Epithelial cell of prostate (primary cell): ENCODE results near the gene GREB1L.
"Not testable (repeated sequence)": the region's sequence is repeated elsewhere in the genome, so short reads cannot be mapped to it uniquely, and the experiment has no call there.

Source experiments
- DNase-seq: peaks from one replicate; pipeline ENCODE4 v3.0.0-alpha.2; 2011; ENCODE audit warnings: low read depth, low spot score
- H3K27ac ChIP-seq: fragments of 450-650 bp; 2 replicates; pipeline ENCODE4 v1.5.1; 2017; ENCODE audit warnings: mild to moderate bottlenecking

The GREB1L gene

DNA sequence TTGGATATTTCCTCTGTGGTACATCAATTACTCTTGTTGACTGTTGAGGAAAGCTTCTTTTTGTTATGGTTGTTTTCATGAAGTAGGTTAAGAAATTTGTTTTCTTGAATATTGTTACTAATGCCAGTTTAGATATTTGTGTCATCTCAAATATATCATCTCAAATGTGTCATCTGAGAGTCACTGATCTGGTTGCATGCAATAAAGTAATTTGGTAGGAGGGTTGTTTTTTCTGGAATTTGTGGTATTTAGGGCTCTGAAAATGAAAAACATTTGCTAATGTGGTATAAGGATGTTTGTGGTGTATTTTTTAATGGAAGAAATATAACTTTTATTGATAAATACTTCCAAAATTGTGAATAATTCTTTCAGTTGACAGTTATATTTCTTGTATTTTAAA, 117.7 kb downstream of the GREB1L start:
- no peak for DNase-seq
- no peak overlapping the region for H3K27ac ChIP-seq

- no peak overlapping the region for H3K27ac ChIP-seq
- no peak for DNase-seq
Measured at GRCh38 chr18:21361307-21361880, 119.4 kb downstream of the GREB1L start.

GRCh38 chr18:21362831-21363230, 120.8 kb downstream of the GREB1L start:
- DNase-seq: no peak
- no peak overlapping the region for H3K27ac ChIP-seq

DNA sequence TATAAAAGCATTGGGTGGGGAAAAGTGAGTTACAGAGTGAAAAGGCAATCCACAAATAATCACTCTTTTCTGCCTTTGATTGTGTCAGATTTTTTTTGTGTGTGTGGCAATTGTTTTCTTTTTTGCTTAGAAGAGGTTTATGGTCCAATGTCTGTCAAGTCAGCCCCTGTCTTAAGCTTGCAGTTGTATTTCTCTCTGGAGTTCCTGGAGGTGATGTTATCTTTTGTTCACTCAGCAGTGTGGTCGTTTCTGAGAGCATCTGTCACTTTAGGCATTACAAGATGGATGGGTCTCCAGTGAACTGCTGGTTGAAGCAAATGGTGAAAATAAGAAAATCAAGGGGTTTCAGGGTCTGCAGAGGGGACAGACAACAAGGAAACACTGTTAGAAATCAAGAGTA, 121.3 kb downstream of the GREB1L start:
- H3K27ac ChIP-seq: no peak overlapping the region
- no peak for DNase-seq

DNA sequence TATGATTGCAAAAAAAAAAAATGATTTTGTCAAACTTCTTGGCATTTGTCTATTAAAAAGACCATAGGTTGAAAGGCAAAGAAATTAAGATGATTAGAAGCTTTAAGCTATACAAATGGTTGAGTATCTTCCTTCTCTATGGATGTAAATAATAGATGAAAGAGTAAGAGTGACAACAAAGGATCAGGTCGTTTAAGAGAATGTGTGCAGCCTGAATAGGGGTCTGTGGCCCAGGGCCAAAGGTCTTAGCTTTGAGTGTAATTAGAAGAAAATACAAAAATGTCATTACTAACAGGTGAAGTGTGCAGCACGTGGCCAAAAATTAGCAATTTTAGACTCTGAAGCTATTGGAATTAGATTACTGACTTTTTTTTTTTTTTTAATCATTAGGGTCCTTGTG, 122.4 kb downstream of the GREB1L start:
- H3K27ac ChIP-seq: no peak overlapping the region
- no peak for DNase-seq

- DNase-seq: no peak
- no peak overlapping the region for H3K27ac ChIP-seq
Measured at GRCh38 chr18:21366896-21367295, 124.9 kb downstream of the GREB1L start.

DNA sequence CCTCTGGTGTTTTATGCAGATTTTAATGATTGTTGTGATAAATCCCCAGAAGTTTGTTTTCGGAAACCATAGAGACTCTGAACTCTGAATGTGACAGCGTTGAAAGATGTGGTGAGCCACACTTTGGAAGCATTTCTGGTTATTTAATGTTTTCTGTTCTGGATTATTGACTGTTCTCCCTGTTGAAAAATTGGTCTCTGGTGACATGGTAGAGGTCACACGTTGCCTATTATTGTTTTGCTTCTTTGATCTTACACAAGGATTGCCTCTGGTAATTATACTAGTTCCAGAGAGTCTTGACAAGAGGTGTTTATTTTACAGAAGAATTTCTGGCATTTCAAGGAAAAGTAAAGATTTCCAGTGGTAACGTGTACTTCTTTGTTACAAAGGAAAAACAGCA, 127.1 kb downstream of the GREB1L start:
- no peak for DNase-seq
- no peak overlapping the region for H3K27ac ChIP-seq

DNA sequence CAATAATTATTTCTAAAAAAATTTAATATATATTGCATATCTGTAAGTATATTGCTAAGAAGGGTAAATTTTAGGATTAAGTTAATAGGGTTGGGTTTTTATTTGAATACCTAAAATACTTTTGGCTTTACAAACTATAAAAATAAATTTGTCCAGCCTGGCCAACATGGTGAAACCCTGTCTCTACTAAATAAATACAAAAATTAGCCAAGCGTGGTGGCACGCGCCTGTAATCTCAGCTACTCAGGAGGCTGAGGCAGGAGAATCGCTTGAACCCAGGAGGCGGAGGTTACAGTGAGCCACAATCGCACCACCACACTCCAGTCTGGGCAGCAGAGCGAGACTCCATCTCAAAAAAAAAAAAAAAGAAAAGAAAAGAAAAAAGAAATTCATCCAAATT, 127.6 kb downstream of the GREB1L start:
- not testable (repeated sequence) for H3K27ac ChIP-seq, DNase-seq

DNA sequence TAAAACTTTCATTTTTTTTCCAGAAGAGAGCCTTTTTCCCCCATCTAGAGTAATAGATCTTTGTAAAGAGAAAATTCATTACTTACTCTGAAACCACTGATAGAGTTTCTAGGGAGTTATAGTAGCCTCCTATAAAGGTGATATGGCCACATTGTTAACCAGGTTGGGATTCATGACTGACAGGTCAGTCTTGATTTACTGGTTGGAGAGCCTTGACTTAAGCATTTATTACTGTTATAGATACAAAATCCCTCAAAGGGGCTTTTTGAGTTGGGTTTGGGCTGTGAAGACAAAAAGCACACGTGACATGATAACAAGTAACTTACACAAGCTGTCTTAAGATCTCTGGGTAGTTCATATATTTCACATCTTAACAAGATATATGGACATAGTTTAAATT, 141.0 kb downstream of the GREB1L start:
- DNase-seq: no peak
- H3K27ac ChIP-seq: no peak overlapping the region

GRCh38 chr18:21386523-21387240, 144.7 kb downstream of the GREB1L start:
- no peak for DNase-seq

GRCh38 chr18:21387886-21388285, 145.9 kb downstream of the GREB1L start:
- H3K27ac ChIP-seq: no peak overlapping the region
- no peak for DNase-seq

More at GRCh38 chr18:21386523-21387240, 144.7 kb downstream of the GREB1L start:
- H3K27ac ChIP-seq: no peak overlapping the region

DNA sequence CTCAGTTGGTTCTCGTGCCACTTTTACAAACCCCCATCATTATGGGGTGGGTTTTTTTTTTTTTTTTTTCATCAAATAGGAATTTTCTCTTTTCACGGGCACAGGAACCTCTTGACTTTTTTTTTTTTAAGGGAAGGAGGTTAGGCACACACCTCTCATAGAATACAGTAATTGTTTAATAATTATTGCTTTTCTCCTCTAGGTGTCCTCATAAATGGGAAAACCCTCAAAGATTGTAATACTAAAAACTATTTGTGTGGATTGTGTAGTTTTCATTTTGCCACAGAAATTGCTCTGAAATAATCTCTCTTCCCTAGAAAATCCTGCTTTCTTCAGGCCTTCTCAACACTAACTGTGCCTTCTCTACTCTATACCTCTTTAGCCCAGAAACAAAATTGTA, 147.3 kb downstream of the GREB1L start:
- no peak for DNase-seq
- H3K27ac ChIP-seq: no peak overlapping the region

DNA sequence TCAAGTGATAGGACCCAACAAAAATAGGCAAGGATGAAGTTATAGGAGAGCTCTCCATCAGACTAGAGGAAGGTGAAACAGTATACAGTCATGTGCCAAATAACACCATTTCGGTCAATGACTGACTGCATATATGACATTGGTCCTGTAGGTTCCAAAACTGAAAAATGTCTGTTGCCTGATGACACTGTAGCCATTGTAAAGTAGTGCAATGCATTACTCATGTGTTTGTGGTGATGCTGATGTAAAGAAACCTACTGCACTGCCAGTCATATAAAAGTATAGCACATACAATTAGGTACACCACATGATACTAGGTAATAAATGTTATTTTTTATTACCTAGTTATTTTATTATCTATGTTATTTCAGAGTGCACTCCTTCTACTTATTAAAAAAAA, 147.9 kb downstream of the GREB1L start:
- peak; percentile 8 for DNase-seq
- no peak overlapping the region for H3K27ac ChIP-seq

- peak; percentile 98 for DNase-seq
Measured at GRCh38 chr18:21391074-21391673, 149.1 kb downstream of the GREB1L start.

GRCh38 chr18:21393986-21394385, 152.0 kb downstream of the GREB1L start:
- DNase-seq: no peak
- H3K27ac ChIP-seq: no peak overlapping the region

More at GRCh38 chr18:21391074-21391673, 149.1 kb downstream of the GREB1L start:
- H3K27ac ChIP-seq: peak overlapping the region; percentile 62

DNA sequence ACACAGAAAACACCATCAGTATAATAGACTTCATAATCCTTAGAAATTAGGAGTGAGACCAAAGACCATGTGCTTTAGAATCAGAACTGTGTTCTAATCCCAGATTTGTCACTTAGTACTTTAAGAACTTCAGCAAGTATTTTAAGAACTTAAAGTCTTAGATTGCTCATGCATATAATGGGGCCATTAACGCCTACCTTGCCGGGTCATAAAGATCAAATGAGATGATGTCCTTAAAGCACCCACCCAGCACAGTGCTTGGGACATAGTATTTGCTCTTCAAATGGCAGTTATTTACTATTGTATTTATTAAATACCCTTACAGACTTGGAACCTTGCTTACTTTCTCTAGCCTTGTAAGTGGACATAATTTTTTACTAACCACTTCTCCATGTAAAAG, 156.1 kb downstream of the GREB1L start:
- no peak for DNase-seq
- no peak overlapping the region for H3K27ac ChIP-seq

DNA sequence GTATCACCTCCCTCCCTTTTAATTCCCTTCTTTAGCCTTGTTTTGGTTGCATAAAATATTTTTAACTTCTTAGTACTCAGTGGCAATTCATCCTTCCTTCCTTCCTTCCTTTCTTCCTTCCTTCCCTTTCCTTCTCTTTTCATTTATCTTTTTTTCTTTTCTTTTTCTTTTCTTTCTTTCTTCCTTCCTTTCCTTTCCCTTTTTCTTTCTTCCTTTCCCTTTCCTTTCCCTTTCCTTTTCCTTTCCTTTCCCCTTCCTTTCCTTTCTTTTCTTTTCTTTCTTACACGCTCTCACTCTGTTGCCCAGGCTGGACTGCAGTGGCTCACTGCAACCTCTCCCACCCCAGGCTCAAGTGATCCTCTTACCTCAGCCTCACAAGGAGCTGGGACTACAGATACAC, 160.2 kb downstream of the GREB1L start:
- H3K27ac ChIP-seq: no peak overlapping the region
- no peak for DNase-seq

- no peak overlapping the region for H3K27ac ChIP-seq
- no peak for DNase-seq
Measured at GRCh38 chr18:21404426-21404825, 162.4 kb downstream of the GREB1L start.

- no peak for DNase-seq
- no peak overlapping the region for H3K27ac ChIP-seq
Measured at GRCh38 chr18:21406116-21406515, 164.1 kb downstream of the GREB1L start.

DNA sequence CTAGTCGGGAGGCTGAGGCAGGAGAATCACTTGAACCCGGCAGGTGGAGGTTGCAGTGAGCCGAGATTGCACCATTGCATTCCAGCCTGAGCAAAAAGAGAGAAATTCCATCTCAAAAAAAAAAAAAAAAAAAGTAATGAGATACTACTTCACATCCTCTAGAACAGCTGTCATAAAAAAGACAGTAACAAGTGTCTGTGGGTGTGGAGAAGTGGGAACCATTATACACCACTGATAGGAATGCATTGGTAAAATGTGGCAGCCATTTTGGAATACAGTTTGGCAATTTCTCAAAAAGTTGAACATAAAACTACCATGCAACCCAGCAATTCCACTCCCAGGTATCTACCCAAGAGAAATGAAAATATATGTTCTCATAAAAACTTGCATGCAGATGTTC, 166.6 kb downstream of the GREB1L start:
- H3K27ac ChIP-seq: no peak overlapping the region
- no peak for DNase-seq

GRCh38 chr18:21433436-21433835, 191.4 kb downstream of the GREB1L start:
- peak; percentile 76 for DNase-seq

GRCh38 chr18:21439431-21439846, 197.4 kb downstream of the GREB1L start:
- peak overlapping the region; percentile 70 for H3K27ac ChIP-seq
- peak; percentile 88 for DNase-seq

More at GRCh38 chr18:21433436-21433835, 191.4 kb downstream of the GREB1L start:
- peak overlapping the region; percentile 52 for H3K27ac ChIP-seq
